NCI-H2196 (cell line): ENCODE data around the gene PRICKLE3.
"Not testable (repeated sequence)": the region's sequence is repeated elsewhere in the genome, so short reads cannot be mapped to it uniquely, and the experiment has no call there.

ENCODE experiments used
- DNase-seq: peaks from one replicate; lab custom pipeline; 2025; ENCODE audit not compliant: unreplicated experiment; lab: John Stamatoyannopoulos, UW

The PRICKLE3 gene

GRCh38 chrX:49183701-49184281, 2.4 kb downstream of the PRICKLE3 start:
- DNase-seq: no peak

GRCh38 chrX:49179358-49179757, 6.8 kb downstream of the PRICKLE3 start:
- DNase-seq: no peak

- DNase-seq: no peak
These were observed 7.6 kb downstream of the PRICKLE3 start for GRCh38 chrX:49178537-49178936.

- no peak for DNase-seq
These were observed 8.2 kb downstream of the PRICKLE3 start for GRCh38 chrX:49177873-49178480.

- no peak for DNase-seq
These were observed 8.8 kb downstream of the PRICKLE3 start for GRCh38 chrX:49177338-49177833.

- DNase-seq: no peak
These were observed 9.5 kb downstream of the PRICKLE3 start for GRCh38 chrX:49176421-49177326.

GRCh38 chrX:49175435-49176274, 10.5 kb downstream of the PRICKLE3 start:
- no peak for DNase-seq

GRCh38 chrX:49174723-49175122, 11.4 kb downstream of the PRICKLE3 start:
- peak; percentile 26 for DNase-seq

- DNase-seq: not testable (repeated sequence)
These were observed 12.6 kb downstream of the PRICKLE3 start for GRCh38 chrX:49173544-49173943.

- DNase-seq: peak; percentile 46
These were observed 13.8 kb downstream of the PRICKLE3 start for GRCh38 chrX:49172280-49172780.

- no peak for DNase-seq
These were observed 14.4 kb downstream of the PRICKLE3 start, which contains the start of gene PLP2 for GRCh38 chrX:49171752-49172279. Gene PLP2, plus strand, starts transcription at chrX:49171898. Its CDS starts 103 bp downstream, at chrX:49172001.

GRCh38 chrX:49167740-49168108, 18.4 kb downstream of the PRICKLE3 start:
- DNase-seq: no peak

GRCh38 chrX:49166914-49167739, 19.0 kb downstream of the PRICKLE3 start:
- DNase-seq: peak; percentile 47

- DNase-seq: peak; percentile 88
These were observed 20.0 kb downstream of the PRICKLE3 start for GRCh38 chrX:49165901-49166881.

GRCh38 chrX:49164589-49165360, 21.4 kb downstream of the PRICKLE3 start:
- DNase-seq: no peak

GRCh38 chrX:49163555-49164419, 22.4 kb downstream of the PRICKLE3 start:
- peak; percentile 84 for DNase-seq

GRCh38 chrX:49162620-49163019, 23.6 kb downstream of the PRICKLE3 start, which contains the start of gene MAGIX:
Gene MAGIX, plus strand, starts transcription at chrX:49162758. Its CDS starts 132 bp downstream, at chrX:49162890.
- DNase-seq: no peak
